ENCODE measurements around the gene MPND. TPM values are rescaled to one million over a fixed set of nuclear protein-coding genes. Genes with fewer than 3 reads are reported as not detected.
"Not testable (repeated sequence)": the region's sequence is repeated elsewhere in the genome, so short reads cannot be mapped to it uniquely, and the experiment has no call there.

Gene MPND
- total RNA-seq, 1 experiment from 2014 or later: 1.3 TPM

DNA sequence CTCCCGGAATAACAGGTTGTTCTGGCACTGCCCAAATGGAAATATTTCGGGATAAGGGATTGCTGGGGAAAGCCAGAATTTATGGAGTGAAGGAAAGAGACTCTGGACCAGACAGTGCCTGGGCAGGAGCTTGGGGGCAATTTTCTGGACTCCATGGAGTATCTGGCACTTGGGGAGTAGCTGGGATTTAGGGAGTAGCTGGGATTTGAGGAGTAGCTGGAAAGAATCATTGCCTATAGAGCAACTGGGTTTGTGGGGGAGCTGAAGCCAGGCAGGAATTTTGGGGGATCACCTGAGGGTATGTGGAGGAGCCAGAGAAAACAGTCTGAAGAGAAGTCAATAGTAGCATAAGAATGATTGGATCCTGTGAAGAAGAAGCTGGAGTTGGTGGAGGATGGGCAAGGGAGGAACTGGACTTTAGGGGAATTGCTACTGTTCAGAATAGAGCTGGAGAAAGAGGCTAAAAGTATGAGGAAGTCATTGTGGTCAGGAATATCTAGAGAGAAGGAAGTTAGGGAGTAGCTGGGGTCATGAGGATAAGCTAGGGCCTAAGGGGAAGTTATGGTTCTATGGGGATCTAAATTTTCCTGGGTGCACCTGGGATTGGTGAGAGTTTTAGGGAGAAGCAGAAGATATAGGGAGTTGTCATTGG lies 24.2 kb upstream of the MPND start:
- DNase-seq (ENCODE audit: low read depth): no peak

DNA sequence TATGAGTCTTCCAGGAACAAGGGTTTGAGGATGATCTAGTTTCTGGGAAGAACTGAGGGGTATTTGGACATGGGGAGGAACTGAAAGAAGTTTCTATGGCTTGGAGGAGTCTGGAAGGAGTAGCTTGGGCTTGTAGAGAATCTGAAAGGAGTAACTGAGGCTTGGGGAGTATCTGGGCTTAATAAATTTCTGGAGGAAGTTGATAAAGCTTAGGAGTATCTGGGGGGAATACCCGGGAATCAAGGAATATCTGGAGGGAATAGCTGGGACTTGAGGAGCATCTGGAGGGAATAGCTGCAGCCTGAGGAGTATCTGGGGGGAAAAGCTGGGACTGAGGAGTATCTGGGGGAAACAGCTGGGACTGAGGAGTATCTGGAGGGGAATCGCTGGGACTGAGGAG lies 22.9 kb upstream of the MPND start:
- no peak for DNase-seq (ENCODE audit: low read depth)

DNA sequence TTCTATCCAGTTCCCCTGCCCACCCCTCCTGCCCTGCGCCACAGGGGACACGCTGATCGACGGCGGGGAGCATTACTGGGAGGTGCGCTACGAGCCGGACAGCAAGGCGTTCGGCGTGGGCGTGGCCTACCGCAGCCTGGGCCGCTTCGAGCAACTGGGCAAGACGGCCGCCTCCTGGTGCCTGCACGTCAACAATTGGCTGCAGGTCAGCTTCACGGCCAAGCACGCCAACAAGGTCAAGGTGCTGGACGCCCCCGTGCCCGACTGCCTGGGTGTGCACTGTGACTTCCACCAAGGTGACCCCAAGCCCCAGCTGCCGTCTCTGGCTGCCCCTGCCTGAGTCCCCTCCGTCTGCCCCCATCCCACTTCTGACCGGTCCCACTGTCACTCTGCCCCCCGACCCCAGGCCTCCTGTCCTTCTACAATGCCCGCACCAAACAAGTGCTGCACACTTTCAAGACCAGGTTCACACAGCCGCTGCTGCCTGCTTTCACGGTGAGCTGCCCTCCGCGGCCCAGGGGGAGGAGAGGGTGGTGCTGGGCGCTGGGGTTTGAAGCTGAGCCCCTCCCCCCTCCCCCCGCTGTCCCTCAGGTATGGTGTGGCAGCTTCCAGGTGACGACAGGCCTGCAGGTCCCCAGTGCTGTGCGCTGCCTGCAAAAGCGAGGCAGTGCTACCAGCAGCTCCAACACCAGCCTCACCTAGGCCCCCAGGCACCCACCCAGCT lies 20.3 kb upstream of the MPND start:
- no peak for DNase-seq (ENCODE audit: low read depth)

DNA sequence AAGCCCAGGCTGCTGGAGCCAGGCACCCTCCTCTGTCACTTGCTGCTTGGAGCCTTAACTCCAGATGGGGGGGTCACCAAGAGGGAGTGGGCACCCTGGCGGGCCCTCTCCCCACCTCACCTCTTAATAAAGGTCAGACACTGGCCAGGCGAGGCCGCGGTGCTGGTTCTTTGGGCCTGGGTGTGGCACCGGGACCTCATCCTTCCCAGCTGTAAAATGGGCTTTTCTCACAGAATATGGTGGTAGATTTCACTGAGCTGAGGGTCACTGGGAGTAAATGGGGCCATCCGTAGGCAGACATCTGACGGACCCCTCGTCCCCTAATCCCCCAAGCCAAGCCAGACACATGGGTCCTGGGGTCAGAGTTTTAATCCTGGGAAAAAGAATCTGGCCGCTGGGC lies 19.7 kb upstream of the MPND start:
- no peak for DNase-seq (ENCODE audit: low read depth)

DNA sequence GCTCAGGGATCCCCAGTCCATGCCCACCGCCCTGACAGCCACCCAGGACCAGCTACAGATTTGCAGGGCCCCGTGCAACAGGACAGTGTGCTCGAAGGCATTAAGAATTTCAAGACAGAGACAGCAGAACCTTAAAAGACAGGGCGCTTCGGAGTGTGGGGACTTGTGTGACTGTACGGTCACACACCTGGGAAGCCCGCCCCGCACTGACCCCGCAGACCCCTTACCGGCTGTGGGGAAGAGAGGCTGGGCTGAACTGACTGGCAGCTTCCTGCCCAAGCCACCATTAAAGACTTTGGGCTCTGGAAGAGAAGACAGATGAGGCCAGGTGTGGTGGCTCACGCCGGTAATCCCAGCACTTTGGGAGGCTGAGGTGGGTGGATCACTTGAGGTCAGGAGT lies 19.1 kb upstream of the MPND start:
- DNase-seq (ENCODE audit: low read depth): no peak

DNA sequence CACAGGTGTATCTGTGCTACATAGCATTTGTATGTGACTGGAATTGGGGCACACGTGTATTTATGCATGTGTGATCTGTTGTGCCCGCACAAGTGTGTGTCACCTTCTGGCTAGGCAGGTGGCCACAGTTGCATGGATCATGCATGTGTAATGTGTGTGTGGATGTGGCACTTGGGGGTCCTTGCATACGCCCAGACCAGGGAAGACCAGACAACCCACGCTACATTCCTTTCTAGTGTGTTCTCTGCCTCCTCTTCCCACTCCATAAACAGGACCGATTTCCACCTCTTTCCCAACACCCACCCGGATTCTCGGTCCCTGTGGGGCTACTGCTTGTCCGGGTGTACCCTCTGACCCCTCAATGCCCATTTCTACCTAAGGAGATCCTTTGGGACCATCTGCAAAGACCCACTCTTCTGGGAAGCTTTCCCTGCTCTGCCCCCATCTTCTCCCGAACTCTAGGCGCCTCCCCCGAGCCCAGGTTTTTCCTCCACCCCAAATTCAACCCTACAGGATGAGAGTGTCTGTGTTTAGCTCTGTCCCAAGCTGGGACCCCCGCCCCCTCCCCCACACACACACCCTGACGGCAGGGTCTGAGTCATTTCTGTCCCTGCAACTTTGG lies 17.0 kb upstream of the MPND start:
- DNase-seq (ENCODE audit: low read depth): no peak

DNA sequence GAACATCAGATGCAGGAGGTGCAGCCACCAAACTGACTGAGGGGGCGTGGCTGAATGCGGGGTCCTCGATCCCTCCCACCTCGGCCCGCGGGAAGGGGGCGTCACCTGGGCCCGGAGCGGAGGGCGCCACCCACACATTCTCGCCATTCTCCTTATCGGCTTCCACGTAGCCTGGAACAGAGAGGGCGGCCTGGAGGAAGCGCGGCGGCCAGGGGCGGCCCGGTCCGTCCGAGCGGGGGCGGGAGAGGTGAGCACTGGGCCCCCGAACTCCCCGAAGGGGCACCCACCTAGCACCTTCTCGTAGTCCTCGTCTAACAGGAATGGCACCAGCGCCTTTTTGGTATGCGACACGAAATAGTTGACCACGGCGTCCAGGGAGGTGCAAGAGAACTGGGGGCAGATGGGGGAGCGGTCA lies 16.5 kb upstream of the MPND start:
- DNase-seq (ENCODE audit: low read depth): no peak

DNA sequence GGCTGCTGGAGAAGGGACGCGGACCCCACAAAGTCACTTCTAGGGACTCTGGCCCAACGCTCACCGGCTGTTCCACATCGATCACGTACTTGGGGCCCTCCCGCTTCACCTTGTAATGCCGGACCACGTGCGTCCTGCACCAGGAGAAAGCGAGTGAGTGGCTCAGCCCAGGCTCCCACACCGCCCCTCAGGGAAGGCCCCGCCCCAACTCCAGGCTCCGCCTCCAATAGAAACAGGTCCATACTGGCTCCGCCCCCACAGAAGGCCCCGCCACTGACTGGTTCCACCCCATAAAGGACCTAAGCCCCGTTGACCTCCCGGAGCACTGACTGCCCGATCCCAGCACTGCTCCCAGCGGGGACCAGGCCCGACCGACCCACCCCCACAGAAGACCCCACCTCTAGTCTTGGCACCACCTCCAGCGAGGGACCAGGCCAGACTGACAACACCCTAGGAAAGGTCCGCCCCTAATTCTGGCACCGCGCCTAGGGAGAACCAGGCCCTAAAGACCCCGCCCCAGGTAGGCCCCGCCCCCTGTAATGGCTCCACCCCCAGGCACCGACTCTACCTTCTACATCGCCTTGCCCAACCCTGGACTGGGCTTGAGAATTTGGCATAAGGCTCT lies 16.0 kb upstream of the MPND start:
- DNase-seq (ENCODE audit: low read depth): no peak

DNA sequence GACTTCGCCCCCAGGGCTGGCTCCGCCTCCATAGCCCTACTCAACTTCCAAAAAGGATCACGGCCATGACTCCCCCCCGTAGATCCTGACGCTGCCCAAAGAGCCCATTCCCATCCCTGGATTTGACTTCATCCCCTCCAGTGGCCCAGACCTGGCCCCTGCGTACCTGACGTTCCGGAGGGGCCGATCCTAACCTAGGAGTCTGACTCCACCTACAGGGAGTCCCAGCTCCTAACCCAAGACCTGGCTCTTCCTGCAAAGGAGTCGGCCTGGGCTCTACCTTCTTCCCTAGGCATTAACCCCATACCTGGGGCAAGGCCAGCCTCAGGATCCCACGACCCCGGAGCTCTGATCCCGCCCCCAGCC lies 15.5 kb upstream of the MPND start:
- no peak for DNase-seq (ENCODE audit: low read depth)

DNA sequence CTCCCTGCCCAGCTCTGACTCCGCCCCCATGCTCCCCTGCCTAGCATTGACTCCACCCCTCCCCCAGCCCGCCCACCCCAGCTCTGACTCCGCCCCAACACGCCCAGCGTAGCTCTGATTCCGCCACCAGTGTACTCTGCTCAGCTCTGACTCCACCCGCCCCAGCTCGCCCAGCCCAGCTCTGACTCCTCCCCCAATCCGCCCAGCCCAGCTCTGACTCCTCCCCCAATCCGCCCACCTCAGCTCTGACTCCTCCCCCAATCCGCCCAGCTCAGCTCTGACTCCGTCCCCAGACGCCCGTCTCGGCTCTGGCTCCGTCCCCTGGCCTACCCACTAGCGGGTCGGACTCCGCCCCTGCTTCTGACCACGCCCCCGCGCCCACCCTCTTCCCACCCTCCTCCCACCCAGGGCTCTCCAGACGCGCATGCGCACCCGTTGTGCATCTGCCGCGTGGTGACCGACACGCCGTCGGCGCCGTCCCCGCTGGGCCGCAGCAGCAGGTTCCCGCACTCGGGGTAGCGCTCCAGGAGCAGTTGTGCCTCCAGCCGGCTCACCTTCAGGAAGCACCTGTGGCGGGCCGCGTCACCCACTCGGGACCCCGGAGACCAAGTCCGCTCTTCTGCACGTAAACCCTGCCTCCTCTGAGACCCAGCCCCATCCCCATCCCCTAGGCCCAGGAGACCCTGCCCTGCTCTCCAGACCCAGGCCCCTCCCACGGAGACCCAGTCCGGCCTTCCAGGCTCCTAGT lies 14.9 kb upstream of the MPND start:
- peak; percentile 75 for DNase-seq (ENCODE audit: low read depth)

DNA sequence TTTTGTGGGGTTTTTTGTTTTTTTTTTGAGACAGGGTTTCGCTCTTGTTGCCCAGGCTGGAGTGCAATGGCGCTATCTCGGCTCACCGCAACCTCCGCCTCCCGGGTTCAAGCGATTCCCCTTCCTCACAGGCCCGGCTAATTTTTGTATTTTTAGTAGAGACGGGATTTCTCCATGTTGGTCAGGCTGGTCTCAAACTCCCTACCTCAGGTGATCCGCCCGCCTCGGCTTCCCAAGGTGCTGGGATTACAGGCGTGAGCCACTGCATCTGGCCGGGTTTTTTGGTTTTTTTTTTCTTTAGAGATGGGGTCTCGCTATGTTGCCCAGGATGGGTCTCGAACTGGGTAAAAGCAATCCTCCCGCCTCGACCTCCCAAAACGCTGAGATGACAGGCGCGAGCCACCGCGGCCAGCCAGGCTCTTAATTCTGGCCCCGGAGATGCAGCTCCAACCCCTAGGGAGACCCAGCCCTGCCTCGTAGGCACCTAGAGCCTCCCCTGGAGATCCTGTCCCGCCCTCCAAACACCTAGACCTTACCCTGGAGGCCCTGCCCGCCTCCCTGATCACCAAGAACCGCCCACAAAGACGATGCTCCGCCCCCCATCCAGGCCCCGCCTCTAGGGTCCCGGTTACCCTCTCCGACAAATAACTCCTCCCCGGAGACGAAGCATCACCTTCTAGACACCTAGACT lies 14.2 kb upstream of the MPND start:
- not testable (repeated sequence) for DNase-seq (ENCODE audit: low read depth)

DNA sequence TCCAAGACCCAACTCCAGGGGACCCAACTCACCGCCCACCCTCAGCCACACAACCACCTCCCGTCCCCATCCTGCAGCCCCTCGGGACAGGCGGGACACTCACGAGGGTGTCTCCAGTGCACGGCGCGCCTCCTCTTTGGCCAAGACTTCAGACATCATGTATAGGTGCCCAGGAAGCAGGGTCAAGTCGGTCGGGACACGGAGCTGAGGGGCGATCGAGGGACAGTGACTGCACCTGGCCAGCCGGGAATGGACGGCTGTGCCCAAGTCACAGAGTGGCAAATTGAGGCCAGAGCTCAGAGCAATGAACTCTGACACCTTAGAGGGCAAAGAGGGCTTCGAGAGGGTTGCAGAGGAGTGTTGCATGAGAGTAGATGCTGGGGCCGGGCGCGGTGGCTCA lies 13.5 kb upstream of the MPND start:
- DNase-seq (ENCODE audit: low read depth): no peak

DNA sequence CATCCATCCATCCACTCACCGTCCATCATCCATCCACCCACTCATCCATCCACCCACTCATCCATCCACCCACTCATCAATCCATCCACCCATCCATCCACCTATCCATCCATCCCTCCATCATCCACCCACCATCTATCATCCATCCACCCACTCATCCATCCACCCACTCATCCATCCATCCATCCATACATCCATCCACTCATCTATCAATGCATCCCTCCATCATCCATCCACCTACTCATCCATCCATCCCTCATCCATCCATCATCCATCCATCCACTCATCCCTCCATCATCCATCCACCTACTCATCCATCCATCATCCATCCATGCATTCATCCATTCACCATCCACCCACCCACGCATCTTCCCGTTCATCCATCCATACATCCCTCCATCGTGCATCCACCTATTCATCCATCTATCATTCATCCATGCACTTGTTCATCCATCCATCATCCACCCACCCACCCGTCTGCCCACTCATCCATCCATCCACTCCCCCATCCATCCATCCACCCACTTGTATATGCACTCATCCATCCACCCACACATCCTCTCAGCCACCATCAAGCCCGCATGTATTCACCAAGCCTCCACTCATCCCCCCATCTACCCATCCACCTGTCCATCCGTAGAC lies 8.3 kb upstream of the MPND start:
- no peak for DNase-seq (ENCODE audit: low read depth)

DNA sequence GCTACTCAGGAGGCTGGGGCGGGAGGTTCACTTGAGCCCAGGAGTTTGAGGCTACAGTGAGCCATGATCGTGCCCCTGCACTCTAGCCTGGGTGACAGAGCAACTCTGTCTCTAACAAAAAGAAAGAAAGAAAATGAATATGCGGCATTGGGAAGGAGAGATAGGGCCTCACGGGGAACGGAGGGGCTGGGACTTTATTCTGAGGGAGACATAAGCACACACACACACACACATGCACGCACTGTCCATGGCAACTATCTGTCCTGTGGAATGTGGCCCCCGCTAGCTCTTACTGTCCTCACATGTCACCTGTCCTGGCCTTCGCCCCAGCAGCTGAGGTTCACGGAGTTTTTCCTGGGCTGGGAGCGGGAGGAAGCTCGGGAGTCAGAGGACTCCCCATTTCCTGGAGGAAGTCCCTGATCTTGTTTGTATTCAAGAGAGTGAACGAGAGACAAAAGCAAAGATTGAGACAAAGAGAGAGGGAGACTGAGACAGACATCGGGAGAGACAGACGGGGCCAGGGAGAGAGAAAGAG lies 5.4 kb upstream of the MPND start:
- no peak for DNase-seq (ENCODE audit: low read depth)

DNA sequence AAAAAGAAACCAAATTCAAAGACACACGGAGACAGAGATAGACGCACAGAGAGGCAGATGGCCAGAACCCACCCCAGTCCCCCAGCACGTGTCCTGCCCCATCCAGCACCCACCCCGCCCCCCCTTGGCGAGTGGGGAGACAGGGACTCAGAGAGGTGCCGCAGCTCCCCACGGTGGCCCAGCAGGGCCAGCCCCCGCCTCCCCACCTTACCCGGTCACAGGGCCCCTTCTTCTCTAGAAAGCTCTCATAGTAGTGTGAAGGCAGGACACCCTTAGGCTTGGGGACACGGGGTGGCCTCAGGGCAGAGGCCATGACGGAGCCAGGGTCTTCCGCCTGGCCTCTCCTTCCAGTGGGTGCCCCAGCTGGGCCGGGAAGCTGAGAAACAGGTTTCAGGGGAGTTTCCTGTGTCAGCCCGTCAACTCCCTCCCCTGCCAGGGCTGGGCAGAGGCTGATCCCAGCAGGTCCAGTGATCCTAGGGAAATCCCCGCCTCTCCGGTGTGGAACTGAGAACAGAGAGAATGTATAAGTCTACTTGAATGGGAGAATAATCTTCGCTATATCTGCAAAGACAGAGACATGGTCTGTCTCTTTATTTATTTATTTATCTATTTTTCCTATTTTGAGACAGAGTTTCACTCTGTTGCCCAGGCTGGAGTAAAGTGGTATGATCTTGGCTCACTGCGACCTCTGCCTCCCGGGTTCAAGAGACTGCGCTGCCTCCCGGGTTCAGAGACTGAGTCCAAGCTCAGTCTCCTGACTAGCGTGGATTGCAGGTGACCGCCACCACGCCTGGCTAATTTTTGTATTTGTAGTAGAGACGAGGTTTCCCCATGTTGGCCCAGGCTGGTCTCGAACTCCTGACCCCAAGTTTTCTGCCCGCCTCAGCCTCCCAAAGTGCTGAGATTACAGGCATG lies 4.7 kb upstream of the MPND start, which contains the start of gene STAP2:
STAP2 (minus strand) TSS at position 387 of the 915 bp plus-strand sequence; CDS start at position 313, 74 bp downstream.
- no peak for DNase-seq (ENCODE audit: low read depth)

DNA sequence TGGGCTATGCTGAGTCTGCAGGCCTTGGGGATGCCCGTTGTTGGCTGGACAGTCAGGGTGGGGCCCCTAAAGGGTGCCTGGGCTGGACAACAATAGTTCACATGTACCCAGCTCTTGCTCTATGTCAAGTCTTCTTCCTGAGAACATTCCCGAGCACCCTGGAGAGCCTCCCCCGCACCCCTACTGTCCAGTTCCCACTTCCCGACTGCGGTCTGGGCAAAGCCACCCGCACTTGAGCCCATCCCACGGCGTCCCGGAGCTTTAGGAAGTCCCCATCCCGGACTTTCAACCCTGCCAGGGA lies 1.1 kb upstream of the MPND start:
- peak; percentile 19 for DNase-seq (ENCODE audit: low read depth)

DNA sequence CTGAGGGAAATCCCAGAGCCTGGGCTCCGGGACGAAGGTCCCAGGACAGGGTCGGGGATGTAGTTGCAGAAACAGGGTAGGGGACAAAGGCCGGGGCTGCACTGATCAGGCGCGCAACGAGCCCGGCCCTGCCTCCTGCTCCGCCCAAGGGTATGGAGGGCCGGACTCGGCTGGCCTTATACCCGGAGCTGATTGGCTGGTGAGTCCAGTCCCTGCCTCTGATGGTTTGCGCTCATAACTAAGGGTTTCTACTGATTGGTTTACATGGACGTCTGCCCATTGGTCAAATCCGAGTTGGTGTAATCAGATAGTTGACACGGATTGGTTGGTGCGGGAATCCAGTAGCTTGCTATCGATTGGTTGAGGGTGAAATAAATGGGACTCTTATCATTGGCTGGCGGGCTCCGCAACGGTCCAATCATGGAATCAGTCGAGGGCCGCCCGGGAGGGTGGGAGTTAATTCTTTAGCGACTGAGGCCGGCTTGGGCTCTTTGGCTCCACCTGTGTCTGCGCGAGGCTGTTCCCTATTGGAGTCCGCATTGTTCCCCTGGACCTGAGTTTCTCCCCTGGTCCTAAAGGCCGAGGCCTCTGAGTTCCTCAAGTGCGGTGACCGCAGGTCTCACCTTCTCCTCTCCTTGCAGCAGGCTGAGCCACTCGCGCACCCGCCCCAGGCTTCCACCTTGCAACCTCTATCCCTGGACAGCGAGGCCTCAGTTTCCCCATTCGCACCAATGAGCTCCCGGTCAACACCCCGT lies 570 bp upstream of the MPND start:
- DNase-seq (ENCODE audit: low read depth): peak; percentile 97

DNA sequence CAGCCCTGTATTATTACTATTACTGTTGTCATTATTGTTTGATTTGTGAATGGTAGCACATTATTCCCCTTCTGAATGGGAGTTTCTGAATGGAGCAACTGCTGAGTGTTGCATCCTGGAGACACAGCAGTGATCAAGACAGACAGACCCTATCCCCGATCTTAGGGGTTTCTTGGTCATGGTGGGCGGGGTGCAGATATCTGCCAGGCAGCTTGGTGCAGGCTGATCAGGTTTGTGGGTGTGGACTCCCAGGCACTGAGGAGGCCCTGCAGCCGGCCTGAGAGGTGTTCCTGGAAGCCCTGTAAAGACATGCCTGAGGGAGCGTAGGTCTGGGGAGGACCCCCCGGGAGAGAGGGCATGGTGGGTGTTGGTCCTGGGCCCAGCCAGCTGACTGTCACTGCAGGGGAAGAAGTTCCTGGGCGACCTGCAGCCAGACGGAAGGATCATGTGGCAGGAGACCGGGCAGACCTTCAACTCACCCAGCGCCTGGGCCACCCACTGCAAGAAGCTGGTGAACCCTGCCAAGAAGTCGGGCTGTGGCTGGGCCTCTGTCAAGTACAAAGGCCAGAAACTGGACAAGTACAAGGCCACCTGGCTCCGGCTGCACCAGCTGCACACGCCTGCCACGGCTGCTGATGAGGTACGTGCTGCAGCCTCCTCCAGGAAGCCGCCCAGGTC lies 2.1 kb downstream of the MPND start:
- no peak for DNase-seq (ENCODE audit: low read depth)
